ENCODE results near the gene MAP2K5. TPM values are rescaled to one million over a fixed set of nuclear protein-coding genes. Genes with fewer than 3 reads are reported as not detected.

MAP2K5 gene
- total RNA-seq, 1 donor from 2014 or later: 29.8 TPM

GRCh38 chr15:67807836-67808235, 265.3 kb downstream of the MAP2K5 start:
- no peak overlapping the region for H3K4me3 Mint-ChIP-seq
- H3K4me1 Mint-ChIP-seq: peaks cover 6% of the 10 kb centered on the region
- no peaks in the 10 kb centered on the region for H3K9me3 Mint-ChIP-seq
- no peak for TF ChIP-seq CTCF (IDR thresholded peaks at IDR 0.05; ENCODE audit: unreplicated experiment)
- peaks cover 2% of the 10 kb centered on the region for H3K36me3 Mint-ChIP-seq
- peaks cover 17% of the 10 kb centered on the region for H3K27me3 Mint-ChIP-seq (ENCODE audit: low read depth)
- no peak for DNase-seq (ENCODE audit: low spot score in 2 of 2, unreplicated experiment in 2 of 2)
- no peak overlapping the region for H3K27ac Mint-ChIP-seq

GRCh38 chr15:67808821-67809220, 266.3 kb downstream of the MAP2K5 start:
- DNase-seq (ENCODE audit: low spot score in 2 of 2, unreplicated experiment in 2 of 2): no peak
- peaks cover 6% of the 10 kb centered on the region for H3K4me1 Mint-ChIP-seq

GRCh38 chr15:67809441-67809840, 266.9 kb downstream of the MAP2K5 start:
- H3K27me3 Mint-ChIP-seq (ENCODE audit: low read depth): peaks cover 24% of the 10 kb centered on the region
- peaks cover 2% of the 10 kb centered on the region for H3K36me3 Mint-ChIP-seq
- no peak overlapping the region for H3K27ac Mint-ChIP-seq
- DNase-seq (ENCODE audit: low spot score in 2 of 2, unreplicated experiment in 2 of 2): no peak
- no peak overlapping the region for H3K4me3 Mint-ChIP-seq
- no peaks in the 10 kb centered on the region for H3K9me3 Mint-ChIP-seq
- TF ChIP-seq CTCF (IDR thresholded peaks at IDR 0.05; ENCODE audit: unreplicated experiment): no peak
- H3K4me1 Mint-ChIP-seq: peaks cover 6% of the 10 kb centered on the region

More at GRCh38 chr15:67808821-67809220, 266.3 kb downstream of the MAP2K5 start:
- no peak for TF ChIP-seq CTCF (IDR thresholded peaks at IDR 0.05; ENCODE audit: unreplicated experiment)
- H3K36me3 Mint-ChIP-seq: peaks cover 2% of the 10 kb centered on the region
- H3K9me3 Mint-ChIP-seq: no peaks in the 10 kb centered on the region
- H3K27me3 Mint-ChIP-seq (ENCODE audit: low read depth): peaks cover 24% of the 10 kb centered on the region
- no peak overlapping the region for H3K27ac Mint-ChIP-seq
- H3K4me3 Mint-ChIP-seq: no peak overlapping the region

GRCh38 chr15:67809866-67810265, 267.4 kb downstream of the MAP2K5 start:
- no peak for DNase-seq (ENCODE audit: low spot score in 2 of 2, unreplicated experiment in 2 of 2)
- Mint-ChIP-seq H3K27ac (no peak overlapping the region), H3K4me1 (peaks cover 6% of the 10 kb centered on the region), H3K9me3 (no peaks in the 10 kb centered on the region), H3K36me3 (peaks cover 2% of the 10 kb centered on the region), H3K27me3 (ENCODE audit: low read depth) (peaks cover 26% of the 10 kb centered on the region), H3K4me3 (no peak overlapping the region)
- TF ChIP-seq CTCF (IDR thresholded peaks at IDR 0.05; ENCODE audit: unreplicated experiment): no peak

GRCh38 chr15:67812241-67812644, 269.7 kb downstream of the MAP2K5 start:
- Mint-ChIP-seq H3K9me3 (peaks cover 16% of the 10 kb centered on the region), H3K27me3 (ENCODE audit: low read depth) (peaks cover 46% of the 10 kb centered on the region), H3K27ac (no peak overlapping the region), H3K36me3 (peaks cover 6% of the 10 kb centered on the region), H3K4me3 (no peak overlapping the region), H3K4me1 (peaks cover 6% of the 10 kb centered on the region)
- TF ChIP-seq CTCF (IDR thresholded peaks at IDR 0.05; ENCODE audit: unreplicated experiment): no peak
- no peak for DNase-seq (ENCODE audit: low spot score in 2 of 2, unreplicated experiment in 2 of 2)

- Mint-ChIP-seq H3K27ac (no peak overlapping the region), H3K36me3 (peaks cover 3% of the 10 kb centered on the region), H3K27me3 (ENCODE audit: low read depth) (peaks cover 56% of the 10 kb centered on the region), H3K9me3 (peaks cover 16% of the 10 kb centered on the region), H3K4me3 (no peak overlapping the region), H3K4me1 (peaks cover 6% of the 10 kb centered on the region)
- no peak for TF ChIP-seq CTCF (IDR thresholded peaks at IDR 0.05; ENCODE audit: unreplicated experiment)
- DNase-seq (ENCODE audit: low spot score in 2 of 2, unreplicated experiment in 2 of 2): no peak
Observed at GRCh38 chr15:67813104-67813634, 270.7 kb downstream of the MAP2K5 start.
